HG03342 (cell line): Measurements from ENCODE around the gene TUT4.

Experiments
- ATAC-seq: cut with Tn5 transposase; IDR thresholded peaks from one replicate; pipeline ENCODE4 v1.9.1; 2021; ENCODE audit warnings: mild to moderate bottlenecking, moderate library complexity; ENCODE audit not compliant: unreplicated experiment

The TUT4 gene

DNA sequence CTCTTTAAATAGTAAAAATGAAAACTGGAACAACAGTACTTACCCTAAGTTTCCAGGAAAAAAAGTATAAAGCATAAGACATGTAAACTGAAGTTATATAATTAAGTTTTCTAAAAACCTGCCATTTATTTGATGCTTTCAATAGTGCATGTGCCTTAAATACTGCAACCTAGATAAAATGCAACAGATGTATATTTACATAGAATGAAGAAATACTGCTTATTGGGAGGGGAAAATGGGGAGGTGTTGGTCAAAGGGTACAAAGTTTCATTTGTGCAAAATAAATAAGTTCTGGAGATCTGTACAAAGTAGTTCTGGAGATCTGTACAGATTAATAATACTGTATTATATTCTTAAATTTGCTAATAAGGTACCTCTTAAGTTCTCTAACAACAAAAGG is 79.9 kb downstream of the TUT4 start:
- no peak for ATAC-seq

DNA sequence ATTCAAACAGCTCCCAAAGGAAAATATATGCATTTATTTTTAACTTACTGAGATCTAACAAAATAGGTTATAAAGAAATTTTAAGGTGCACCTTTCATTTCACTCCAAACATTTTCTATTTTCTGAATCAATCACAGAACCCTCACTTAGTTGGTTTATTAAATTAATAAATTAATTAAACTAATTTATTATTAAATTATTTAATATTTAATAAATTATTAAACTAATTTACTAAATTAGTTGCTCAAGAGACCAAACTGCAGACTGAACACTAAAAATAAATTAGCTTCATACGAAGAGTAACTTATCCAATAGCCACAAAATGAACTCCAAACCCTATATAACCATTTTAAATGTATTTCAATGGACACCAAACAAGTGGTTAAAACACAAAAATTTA is 80.5 kb downstream of the TUT4 start:
- ATAC-seq: no peak

DNA sequence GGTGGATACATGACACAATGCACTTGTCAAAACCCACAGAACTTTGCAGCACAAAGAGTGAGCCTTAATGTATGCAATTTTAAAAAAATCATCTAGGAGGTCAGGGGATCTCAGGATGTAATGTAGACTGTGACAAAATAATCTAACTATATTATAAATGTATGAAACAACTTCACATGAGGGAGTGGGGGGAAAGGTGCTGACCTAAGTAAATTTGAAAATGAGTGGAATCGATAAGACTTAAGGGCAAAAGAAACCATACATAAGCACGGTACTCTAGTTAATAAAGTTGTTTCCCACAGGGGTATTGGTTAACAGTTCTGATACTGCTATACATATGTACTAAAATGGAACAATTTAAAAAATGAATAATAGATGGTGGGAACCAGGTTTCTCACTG is 83.8 kb downstream of the TUT4 start:
- ATAC-seq: no peak

DNA sequence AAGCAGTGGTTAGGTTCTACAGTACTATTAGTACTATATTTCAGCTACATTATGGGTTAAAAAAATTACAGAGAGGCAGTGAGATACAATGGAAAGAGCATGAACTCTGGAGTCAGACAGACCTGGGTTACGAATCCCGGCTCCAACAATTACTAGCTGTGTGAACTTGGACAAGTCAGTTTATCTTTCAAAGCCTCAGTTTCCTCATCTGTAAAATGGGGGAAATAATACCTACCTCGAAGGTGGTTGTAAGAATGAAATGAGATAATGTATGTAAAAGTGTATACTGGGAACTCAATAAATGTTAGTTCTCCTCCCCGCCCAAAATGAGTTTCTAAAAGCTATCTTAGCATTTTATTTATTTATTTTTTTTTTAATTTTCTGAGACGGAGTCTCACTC is 89.0 kb downstream of the TUT4 start:
- ATAC-seq: no peak

DNA sequence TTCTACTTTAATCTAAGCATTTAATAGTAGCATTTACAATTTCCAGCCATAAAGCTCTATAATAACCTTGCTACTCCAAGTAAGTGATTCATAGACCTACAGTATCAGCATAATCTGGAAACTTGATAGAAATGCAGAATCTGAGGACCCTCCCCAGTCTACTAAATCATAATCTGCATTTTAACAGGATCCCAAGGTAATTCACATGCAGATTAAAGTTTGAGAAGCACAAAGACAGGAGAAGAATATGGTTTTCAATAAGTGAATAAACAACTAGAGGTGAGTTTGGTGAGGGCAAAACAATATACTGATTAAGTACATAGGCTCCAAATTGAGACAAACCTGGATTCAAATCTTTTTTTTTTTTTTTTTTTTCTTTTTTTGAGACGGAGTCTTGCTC is 91.1 kb downstream of the TUT4 start:
- no peak for ATAC-seq

DNA sequence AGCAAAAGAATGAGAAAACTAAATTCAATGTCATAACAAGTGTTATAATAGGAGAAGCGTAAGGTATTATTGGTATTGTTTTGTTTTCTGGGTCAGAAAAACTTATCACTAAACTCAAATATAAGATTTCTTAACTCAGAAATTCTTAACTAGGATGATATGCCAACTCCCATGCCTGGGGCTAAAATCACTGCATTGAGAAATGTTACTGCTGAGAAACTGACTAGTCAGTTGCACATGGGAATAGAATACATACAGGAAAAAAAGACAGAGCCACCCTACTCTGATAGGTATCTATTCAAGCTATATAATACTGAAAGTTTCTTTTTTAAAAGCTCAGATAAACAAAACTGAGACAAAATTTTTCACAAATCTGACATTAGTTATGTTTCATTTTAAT is 92.2 kb downstream of the TUT4 start:
- ATAC-seq: no peak

DNA sequence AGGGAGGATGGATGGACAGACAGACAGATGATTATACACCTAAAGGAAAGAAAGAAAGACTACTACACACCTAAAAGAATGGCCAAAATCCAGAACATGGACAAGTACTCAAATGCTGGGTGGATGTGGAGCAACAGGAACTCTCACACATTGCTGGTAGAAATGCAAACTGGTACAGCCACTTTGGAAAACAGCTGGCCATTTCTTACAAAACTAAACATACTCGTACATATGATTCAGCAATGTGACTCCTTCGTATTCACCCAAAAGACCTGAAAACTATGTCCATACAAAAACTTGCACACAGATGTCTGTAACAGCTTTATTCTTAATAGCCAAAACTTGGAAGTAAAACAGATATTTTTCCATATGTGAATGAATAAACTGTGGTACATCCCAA is 97.2 kb downstream of the TUT4 start:
- ATAC-seq: no peak

DNA sequence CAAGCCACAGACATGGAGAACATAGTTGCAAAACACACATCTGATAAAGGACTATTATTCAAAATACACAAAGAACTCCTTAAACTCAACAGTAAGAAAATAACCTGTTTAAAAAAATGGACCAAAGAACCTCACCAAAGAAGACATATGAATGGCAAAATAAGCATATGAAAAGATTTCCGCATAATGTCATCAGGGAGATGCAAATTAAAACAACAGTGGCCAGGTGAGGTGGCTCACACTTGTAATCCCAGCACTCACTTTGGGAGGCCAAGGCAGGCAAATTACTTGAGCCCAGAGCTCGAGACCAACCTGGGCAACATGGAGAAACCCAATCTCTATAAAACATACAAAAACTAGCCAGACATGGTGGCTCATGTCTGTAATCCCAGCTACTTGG is 98.1 kb downstream of the TUT4 start:
- ATAC-seq: no peak

DNA sequence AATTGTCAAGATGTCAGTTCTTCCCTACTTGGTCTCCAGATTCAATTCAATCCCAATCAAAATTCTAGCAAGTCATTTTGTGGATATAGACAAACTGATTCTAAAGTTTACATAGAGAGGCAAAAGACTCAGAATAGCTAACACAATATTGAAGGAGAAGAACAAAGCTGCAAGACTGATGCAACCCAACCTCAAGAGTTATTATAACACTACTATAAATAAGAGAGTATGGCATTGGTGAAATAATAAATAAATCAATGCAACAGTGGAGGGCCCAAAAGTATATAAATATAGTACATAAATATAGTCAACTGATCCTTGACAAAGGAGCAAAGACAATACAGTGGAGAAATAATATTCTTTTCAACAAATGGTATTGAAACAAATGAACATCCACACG is 98.8 kb downstream of the TUT4 start:
- no peak for ATAC-seq

DNA sequence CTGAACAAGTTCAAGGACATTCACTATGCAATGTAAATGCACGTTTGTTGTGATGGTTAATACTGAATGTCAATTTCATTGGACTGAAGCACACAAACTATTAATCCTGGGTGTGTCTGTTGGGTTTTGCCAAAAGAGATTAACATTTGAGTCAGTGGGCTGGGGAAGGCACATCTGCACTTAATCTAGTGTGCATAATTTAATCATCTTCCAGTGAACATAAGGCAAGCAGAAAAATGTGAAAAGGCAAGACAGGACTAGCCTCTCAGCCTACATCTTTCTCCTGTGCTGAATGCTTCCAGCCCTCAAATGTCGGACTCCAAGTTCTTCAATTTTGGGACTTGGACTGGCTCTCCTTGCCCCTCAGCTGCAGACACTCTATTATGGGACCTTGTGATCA is 108.4 kb downstream of the TUT4 start:
- no peak for ATAC-seq

DNA sequence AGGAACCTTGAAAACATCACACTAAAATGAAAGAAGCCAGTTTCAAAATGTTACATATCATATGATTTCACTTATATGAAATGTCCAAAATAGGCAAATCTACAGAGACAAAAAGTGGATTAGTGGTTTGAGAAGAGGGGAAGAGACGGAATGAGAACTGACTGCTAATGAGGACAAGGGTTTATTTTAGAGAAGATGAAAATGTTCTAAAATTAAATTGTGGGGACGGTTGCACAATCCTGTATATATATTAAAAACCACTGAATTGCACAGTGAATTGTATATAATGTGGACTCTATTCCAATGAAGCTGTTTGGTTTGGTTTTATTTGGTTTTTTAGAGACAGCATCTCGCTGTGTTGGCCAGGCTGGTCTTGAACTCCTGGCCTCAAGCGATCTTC is 112.9 kb downstream of the TUT4 start:
- ATAC-seq: no peak

DNA sequence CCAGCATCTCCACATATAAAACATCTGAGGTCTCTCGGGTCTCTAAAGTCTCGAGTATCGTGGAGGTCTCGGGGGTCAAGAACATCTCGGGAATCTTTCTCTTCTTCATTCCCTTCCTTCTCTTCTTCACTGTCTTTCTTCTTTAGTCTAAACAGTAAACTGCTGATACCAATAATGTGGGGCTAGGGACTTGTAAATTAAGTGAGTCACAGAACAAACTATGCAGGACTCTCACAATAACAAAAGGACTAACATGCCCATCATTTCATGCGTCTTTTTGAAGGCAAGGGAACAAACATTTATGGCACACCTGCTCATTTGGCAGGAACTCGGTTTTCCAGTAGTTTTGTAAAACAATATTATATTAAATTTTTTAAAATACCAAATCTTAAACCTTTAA is 116.1 kb downstream of the TUT4 start:
- no peak for ATAC-seq

DNA sequence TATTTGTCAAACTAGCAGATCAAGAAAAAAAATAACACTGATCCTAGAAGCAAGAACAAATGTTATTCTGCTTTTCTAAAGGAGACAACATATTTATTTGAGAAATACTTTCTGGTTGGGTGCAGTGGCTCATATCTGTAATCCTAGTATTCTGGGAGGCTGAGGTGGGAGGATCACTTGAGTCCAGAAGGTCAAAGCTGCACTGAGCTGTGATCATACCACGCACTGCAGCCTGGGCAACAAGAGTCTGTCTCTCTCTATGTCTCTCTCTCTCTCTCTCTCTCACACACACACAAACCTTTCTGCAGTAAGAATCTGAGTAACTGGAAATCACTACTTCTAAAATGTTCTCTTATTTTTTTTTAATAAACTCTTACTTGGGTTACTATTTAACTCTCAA is 117.2 kb downstream of the TUT4 start:
- no peak for ATAC-seq

DNA sequence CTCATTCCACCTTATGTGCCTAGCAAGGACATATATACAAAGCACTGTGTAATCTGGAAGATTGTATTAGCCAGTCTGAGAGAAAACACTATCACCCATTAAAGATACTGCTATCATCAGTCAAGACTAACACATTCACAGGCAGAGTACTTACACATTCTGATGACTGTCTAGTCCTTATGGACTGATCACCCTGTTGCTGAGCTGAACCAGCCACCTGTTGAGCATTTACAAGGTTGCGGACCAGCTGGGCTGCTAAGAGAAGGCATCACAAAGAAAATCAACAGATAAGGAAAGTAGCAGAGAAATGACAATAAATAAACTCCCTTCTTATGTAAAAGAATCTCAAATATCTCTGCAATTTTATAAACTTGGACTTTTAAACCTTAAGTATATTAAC is 117.7 kb downstream of the TUT4 start:
- ATAC-seq: no peak

DNA sequence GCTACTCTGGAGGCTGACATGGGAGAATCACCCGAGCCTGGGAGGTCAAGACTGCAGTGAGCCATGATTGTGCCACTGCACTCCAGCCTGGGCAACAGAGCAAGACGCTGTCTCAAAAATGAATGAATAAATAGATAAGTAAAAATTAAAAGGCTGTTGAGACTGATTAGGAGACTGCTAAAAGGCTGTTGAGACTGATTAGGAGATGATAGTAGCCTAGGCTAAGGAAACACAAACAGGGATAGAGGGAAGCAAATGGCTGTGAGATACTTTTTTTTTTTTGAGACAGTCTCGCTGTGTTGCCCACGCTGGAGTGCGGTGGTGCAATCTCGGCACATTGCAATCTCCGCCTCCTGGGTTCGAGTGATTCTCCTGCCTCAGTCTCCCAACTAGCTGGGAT is 120.1 kb downstream of the TUT4 start:
- no peak for ATAC-seq

DNA sequence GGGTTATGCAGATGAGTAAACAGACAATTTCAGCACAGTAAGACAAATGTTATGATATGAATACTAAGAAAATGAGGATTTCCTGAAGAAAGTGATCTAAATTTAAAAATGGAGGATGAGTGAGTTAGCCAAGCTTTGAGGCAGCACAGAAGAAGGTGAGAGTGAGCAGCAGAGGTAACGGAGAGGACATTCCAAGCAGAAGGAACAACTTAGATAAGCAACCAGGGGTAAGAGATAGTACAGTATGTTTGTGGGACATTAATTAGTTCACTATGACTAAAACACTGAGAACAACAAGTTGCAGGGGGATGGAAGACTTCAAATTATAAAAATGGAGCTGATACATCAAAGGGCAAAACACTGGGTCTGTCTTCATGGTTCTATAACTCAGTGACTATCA is 125.7 kb downstream of the TUT4 start:
- no peak for ATAC-seq

DNA sequence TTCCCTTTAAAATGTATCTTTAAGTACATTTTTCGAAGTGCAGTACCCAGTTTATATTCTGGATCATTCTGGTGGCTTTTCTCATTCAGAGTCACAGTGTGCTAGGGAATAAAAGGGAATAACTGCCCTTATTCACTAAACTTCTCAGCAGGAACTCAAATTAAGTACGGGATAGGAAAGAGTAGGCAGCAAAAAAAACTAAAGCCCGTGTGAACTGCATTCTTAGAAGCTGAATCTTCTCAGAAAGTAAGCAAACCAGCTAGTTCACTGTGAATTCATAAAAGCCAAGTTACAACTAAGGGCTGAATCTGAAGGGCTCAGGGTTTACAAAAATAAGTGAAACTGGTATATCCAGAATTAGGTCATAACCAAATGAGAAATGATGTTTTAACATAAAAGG is 126.5 kb downstream of the TUT4 start:
- ATAC-seq: no peak

DNA sequence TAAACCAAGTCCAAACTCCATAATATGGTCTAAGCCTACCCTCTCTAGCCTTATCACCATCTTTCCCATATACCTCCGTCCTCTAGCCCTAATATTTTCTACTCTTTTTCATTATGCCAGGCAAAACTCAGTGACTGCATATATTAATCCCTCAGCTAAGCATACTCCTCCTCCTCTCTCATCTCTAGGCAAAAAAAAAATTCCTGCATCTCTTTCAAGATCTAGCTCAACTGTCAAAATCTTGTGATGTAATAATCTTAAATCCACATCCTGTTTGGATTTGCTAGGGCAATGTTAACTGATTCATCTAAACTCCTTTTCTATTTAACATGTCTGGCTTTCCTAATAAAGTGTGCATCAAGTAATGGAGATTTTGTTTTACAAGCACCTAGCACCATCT is 128.1 kb downstream of the TUT4 start:
- no peak for ATAC-seq

DNA sequence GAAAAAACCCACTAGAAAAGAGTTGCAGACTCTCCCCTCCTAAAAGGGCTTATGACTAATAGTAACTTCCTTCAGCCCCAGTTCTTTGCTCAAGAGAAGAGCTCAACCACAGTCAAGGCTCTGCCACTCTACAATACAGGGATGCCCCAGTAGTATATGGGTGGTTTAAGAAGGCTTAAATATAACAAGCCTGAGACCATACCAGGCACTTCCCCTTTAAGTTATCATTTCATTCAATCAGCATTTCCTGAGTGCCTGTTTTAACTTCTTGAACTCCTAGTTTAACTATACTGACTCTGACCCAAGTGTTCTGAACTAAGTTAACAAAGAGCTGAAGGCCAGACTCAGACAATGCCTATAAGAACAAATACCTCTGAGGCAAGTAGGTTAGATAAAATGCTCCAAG is 128.7 kb downstream of the TUT4 start:
- no peak for ATAC-seq

DNA sequence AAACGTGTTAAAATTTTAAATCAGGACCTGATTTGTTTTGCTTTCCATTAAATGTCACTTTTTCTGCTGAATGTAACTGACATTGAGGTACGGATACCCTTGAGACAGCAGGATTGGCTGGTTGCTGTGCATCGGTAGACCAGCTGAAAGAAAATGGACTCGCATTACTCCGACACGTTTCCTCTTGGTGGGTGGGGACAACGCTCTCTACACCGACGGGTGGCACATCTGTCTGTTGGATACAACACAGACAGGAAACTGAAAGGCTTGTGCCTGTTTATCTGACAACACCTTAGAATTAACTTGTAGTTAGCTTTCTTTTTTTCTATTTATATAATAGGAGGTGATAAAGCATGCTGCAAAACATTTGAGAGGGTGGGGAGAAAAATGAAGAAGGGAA is 129.1 kb downstream of the TUT4 start:
- ATAC-seq: no peak

DNA sequence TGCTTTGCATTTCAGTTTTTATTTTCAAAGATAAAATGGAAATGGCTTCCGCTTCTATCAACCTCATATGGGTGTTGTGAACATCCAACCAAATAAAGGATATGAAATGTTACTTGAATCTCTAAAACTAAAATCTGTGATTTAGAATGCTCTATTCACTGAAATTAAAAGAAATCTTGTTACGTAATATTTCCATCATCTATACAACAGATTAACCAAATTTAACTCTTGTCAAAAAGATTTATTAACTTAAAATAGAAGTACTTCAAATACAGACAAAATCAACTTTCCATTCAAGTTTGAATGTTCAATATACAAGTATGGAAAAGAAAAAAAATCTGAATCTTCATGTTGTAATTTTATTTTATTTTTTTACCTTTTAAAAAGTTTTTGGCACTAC is 129.8 kb downstream of the TUT4 start:
- ATAC-seq: no peak

DNA sequence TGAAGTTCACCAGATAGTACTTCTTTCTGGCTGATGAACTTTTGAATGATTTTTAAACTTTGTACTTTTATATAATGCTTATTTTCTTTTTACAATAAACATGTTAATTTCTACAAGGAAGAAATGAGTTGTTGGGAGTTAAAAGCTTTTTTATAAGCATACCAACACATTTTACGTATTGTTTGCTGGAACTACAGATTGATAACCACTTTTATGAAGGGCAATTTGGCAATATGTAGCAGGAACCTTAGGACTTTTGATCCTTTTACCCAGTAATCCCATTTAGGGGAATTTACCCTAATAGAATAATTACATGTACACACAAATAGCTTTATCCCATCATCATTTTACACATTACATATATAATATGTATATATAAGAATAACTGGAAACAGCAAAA is 132.2 kb downstream of the TUT4 start:
- no peak for ATAC-seq

DNA sequence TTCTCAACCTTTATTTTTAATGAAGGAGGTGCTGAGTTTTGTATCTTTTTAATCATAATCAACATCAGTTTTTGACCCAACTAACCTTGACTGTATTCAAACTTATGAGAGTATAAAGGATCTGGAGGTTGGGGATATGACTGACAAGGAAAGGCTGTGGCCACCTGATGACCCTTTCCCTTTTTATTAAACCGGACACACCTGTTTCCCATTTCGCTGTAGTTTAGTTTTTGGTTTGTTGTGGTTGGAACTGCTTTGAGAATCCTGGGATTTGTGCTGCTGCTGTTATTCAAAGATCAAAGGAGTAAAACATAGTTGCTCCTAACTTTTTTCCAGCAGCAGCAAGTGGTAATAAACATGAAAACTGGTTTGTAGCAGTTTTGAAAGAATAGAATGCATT is 136.1 kb downstream of the TUT4 start:
- no peak for ATAC-seq

DNA sequence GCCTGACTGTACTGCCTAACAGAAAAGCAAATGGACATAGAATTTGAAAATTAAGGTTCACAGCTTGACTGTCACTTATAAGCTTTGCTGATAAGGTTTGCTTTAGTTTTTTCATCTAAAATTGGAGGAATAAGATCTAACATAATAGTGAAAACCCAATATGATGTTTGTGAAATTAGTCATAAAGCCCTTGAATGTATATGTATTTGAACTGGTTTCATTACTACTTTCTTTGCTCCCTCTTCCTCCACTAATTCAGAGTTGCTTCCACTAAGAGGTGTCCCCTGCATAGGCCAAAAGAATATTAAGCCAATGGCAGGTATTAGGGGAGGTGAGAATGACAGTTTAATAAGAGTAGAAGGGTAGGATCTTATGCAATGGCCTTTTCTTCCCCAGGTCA is 137.9 kb downstream of the TUT4 start:
- no peak for ATAC-seq
